GM12878 (cell line): ENCODE measurements around the gene RNLS. TPM values are rescaled to one million over a fixed set of nuclear protein-coding genes. Genes with fewer than 3 reads are reported as not detected.

Source experiments
- ATAC-seq: fragments of 200-7000 bp; cut with Tn5 transposase; 3 replicates; pipeline ENCODE4 v1.9.1; 2020; ENCODE audit warnings: mild to moderate bottlenecking, moderate library complexity
- BruUV-seq: library from RNA; stranded (reverse); fragments of 400-500 nt; replicated peaks from 2 replicates; lab custom pipeline; 2021; lab: Mats Ljungman, UMichigan
- CTCF ChIA-PET: fragments of 300-600 bp; sonication (Branson Sonifier 250); formaldehyde crosslinking; extraction: SDS; loops from one replicate; lab custom pipeline; 2021; ENCODE audit warnings: inconsistent platforms; lab: Yijun Ruan, JAX
- POLR2A ChIA-PET: fragments of 350-600 bp; formaldehyde crosslinking; extraction: SDS; loops from one replicate; lab custom pipeline; 2021; ENCODE audit warnings: inconsistent platforms; lab: Charles Lee
- RAD21 ChIA-PET: fragments of 300-600 bp; sonication (Branson Sonifier 250); formaldehyde crosslinking; loops from one replicate; lab custom pipeline; 2023; ENCODE audit warnings: antibody characterized with exemption; ENCODE audit not compliant: unreplicated experiment; lab: Charles Lee
- SMC1A ChIA-PET: fragments of 300-600 bp; sonication (Branson Sonifier 250); formaldehyde crosslinking; loops from one replicate; lab custom pipeline; 2023; ENCODE audit not compliant: unreplicated experiment, uncharacterized antibody; lab: Charles Lee
- DNase-seq: peaks from one replicate; pipeline ENCODE4 v3.0.0-alpha.2; 2011; ENCODE audit warnings: low read depth, low spot score
- FAIRE-seq: peaks from 3 replicates; lab custom pipeline; 2011; peaks lifted over from hg19 to GRCh38; lab: Jason Lieb, UNC
- H2AFZ ChIP-seq: 2 replicates; pipeline ENCODE4 v1.6.0; 2011; ENCODE audit warnings: low read depth, low read length, control low read depth; ENCODE audit not compliant: control insufficient read depth
- H3K27ac ChIP-seq: 2 replicates; pipeline ENCODE4 v1.5.1; 2011; ENCODE audit warnings: control low read depth; ENCODE audit not compliant: control insufficient read depth, insufficient read depth
- H3K27me3 ChIP-seq, 2 experiments: replicated peaks in 1 of 2; 2 replicates each; pipeline versions ENCODE4 v1.6.0 to v1.6.1; 2011; ENCODE audit warnings: low read length in 1 of 2; ENCODE audit not compliant: control insufficient read depth in 2 of 2, insufficient read depth in 2 of 2
- H3K36me3 ChIP-seq, 2 experiments: 2 replicates each; pipeline ENCODE4 v1.5.1; 2011; ENCODE audit warnings: low read length in 1 of 2; ENCODE audit not compliant: control insufficient read depth in 2 of 2, insufficient read depth in 2 of 2
- H3K4me1 ChIP-seq: 2 replicates; pipeline ENCODE4 v1.6.1; 2011; ENCODE audit warnings: mild to moderate bottlenecking, low read length, moderate library complexity, mixed read lengths; ENCODE audit not compliant: control insufficient read depth, insufficient read depth
- H3K4me2 ChIP-seq: 2 replicates; pipeline ENCODE4 v1.6.0; 2011; ENCODE audit warnings: control low read depth; ENCODE audit not compliant: control insufficient read depth, insufficient read depth
- H3K4me3 ChIP-seq: fragments of 200-600 bp; sonication (generic); 2 replicates; pipeline ENCODE4 v1.5.1; 2016
- H3K79me2 ChIP-seq: 2 replicates; pipeline ENCODE4 v1.6.0; 2011; ENCODE audit warnings: low read length; ENCODE audit not compliant: control insufficient read depth, insufficient read depth
- H3K9ac ChIP-seq: 2 replicates; pipeline ENCODE4 v1.8.0; 2011; ENCODE audit warnings: low read length, control low read depth, mixed read lengths; ENCODE audit not compliant: control insufficient read depth, insufficient read depth
- H3K9me3 ChIP-seq: replicated peaks from 3 replicates; pipeline ENCODE4 v1.5.1; 2011; ENCODE audit warnings: mild to moderate bottlenecking, low read length; ENCODE audit not compliant: control insufficient read depth, insufficient read depth
- H4K20me1 ChIP-seq: 2 replicates; pipeline ENCODE4 v1.6.0; 2011; ENCODE audit not compliant: control insufficient read depth, insufficient read depth
- GATAD2B ChIP-seq: fragments of 450-650 bp; conservative IDR thresholded peaks from 2 replicates; pipeline ENCODE4 v1.6.1; 2017; ENCODE audit warnings: low read depth, mild to moderate bottlenecking, moderate library complexity
- LARP7 ChIP-seq: fragments of 450-650 bp; IDR thresholded peaks from 2 replicates; pipeline ENCODE4 v1.6.1; 2017; ENCODE audit warnings: mild to moderate bottlenecking
- RCOR1 ChIP-seq: conservative IDR thresholded peaks from 2 replicates; pipeline ENCODE4 v1.6.1; 2012; ENCODE audit warnings: low read depth, low read length, improper control_type of control experiment
- RUNX3 ChIP-seq: IDR thresholded peaks from 2 replicates; pipeline ENCODE4 v1.6.1; 2012; ENCODE audit warnings: low read length, inconsistent platforms
- WGBS: methylation state at CpG from one replicate; pipeline ENCODE4 v1.1.6; 2016; ENCODE audit warnings: low lambda C conversion rate; ENCODE audit not compliant: insufficient replicate concordance, insufficient coverage; ENCODE audit errors: missing lambda C conversion rate; 5-methylcytosine and 5-hydroxymethylcytosine counted together
- in situ Hi-C: fragments of 300-500 bp; cut with MboI; formaldehyde crosslinking; loops from 9 replicates; pipeline ENCODE4 v1.14.3; 2018; ENCODE audit warnings: mixed read lengths
- intact Hi-C: fragments of 100-400 bp; cut with micrococcal nuclease; formaldehyde crosslinking; loops from one replicate; pipeline ENCODE4 v1.14.2; 2022; ENCODE audit not compliant: unreplicated experiment
- polyA plus RNA-seq, 11 experiments: library from polyadenylated mRNA; depleted of rRNA in 4 of 11; unstranded in 6 of 11; stranded (reverse) in 5 of 11; fragments of >200 nt; fragmentation: Nextera tagmentation in 4 of 11; fragmentation: Illumina TruSeq in 1 of 11; extraction: Ambion mirVana in 4 of 11; extraction: Trizol in 1 of 11; gene quantifications; 1 replicate in 1 of 11; 2 replicates in 10 of 11; pipeline versions ENCODE4 v1.2.1 to v1.2.3, GENCODE V29; 2011 to 2016; ENCODE audit warnings: inconsistent platforms in 2 of 11, missing spikeins in 2 of 11, low read depth in 1 of 11
- total RNA-seq, 4 experiments: library from RNA; depleted of rRNA in 3 of 4; stranded (reverse); fragments of >200 nt in 3 of 4; fragmentation: Illumina TruSeq in 1 of 4; extraction: Trizol in 1 of 4; gene quantifications; 2 replicates each; pipeline versions ENCODE4 v1.2.1 to v1.2.3, GENCODE V29; 2013 to 2021
- TF ChIP-seq, protein P1 (sequence below): fragments of 450-650 bp; IDR thresholded peaks from 2 replicates; pipeline ENCODE4 v1.6.1; 2016; ENCODE audit warnings: mild to moderate bottlenecking
- TF ChIP-seq, protein P2 (sequence below): fragments of 150-350 bp; IDR thresholded peaks from 2 replicates; pipeline ENCODE4 v1.6.1; 2016; ENCODE audit warnings: low read depth, low read length
- TF ChIP-seq, protein P3 (sequence below): fragments of 450-650 bp; IDR thresholded peaks from 2 replicates; pipeline ENCODE4 v1.6.1; 2017; ENCODE audit warnings: mild to moderate bottlenecking
- TF ChIP-seq, protein P4 (sequence below): IDR thresholded peaks from 2 replicates; pipeline ENCODE4 v1.6.1; 2011; ENCODE audit warnings: low read depth, low read length, improper control_type of control experiment, borderline replicate concordance

RNLS gene
- total and polyA plus RNA-seq, 10 of the 15 experiments (the other 5 are each of a cell fraction or from before 2014, with no cell fraction given), result 3.4 to 6.7 (median 4.6) TPM

DNA sequence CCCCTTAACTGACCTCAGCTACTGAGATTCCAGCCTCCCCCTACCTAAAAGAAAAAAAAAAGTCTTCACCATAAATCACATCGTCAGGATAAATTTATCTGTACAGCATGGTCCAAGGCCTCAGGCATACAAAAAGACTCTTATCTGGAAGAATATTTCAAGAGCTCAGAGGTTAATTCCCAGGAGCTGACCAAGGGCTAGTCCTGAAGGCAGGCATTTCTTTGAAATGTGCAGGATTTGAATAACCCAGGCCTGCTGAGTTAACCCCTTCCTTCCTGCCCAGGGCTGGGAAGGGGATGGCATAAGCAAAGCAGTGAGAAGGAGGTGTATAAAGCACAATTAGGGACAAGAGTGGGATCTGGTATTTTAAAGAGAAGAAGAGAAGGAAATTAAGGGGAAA is 111.2 kb downstream of the RNLS start:
- WGBS, result 100% methylated on average over 1 of the region's 1 CpG
- RAD21 ChIA-PET, result no interaction called here
- Histone ChIP-seq H3K27ac (no peak overlapping the region), H3K4me1 (no peaks in the 10 kb centered on the region), H3K9me3 (no peaks in the 10 kb centered on the region)
- in situ Hi-C loops, result no loop called here
- no peak for TF ChIP-seq GATAD2B
- TF ChIP-seq RUNX3, result no peak
- TF ChIP-seq LARP7, result no peak
- TF ChIP-seq, protein P1, sequence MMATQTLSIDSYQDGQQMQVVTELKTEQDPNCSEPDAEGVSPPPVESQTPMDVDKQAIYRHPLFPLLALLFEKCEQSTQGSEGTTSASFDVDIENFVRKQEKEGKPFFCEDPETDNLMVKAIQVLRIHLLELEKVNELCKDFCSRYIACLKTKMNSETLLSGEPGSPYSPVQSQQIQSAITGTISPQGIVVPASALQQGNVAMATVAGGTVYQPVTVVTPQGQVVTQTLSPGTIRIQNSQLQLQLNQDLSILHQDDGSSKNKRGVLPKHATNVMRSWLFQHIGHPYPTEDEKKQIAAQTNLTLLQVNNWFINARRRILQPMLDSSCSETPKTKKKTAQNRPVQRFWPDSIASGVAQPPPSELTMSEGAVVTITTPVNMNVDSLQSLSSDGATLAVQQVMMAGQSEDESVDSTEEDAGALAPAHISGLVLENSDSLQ, result no peak
- TF ChIP-seq, all 136 proteins: peak for 0
- Histone ChIP-seq H3K27me3 (no peaks in the 10 kb centered on the region), H3K9ac (no peak overlapping the region), H2AFZ (no peak overlapping the region), H3K4me2 (no peak overlapping the region), H3K4me3 (no peak overlapping the region), H3K36me3 (no peaks in the 10 kb centered on the region), H3K79me2 (no peaks in the 10 kb centered on the region), H4K20me1 (no peaks in the 10 kb centered on the region)
- SMC1A ChIA-PET, result interaction anchor here (1.0 to 1.2 kb wide), 2 partner anchors 18 to 93 kb away, joined by 3 read pairs; no protein-coding TSS in a partner anchor
- POLR2A ChIA-PET, result no interaction called here
- BruUV-seq, result no TSS peak
- intact Hi-C loops, result loop anchor here (1.0 kb wide), 1 partner anchor 81 kb away; no protein-coding TSS in a partner anchor
- ATAC-seq (no peak), FAIRE-seq (no peak), DNase-seq (no peak)
- CTCF ChIA-PET, result interaction anchor here (0.8 to 1.0 kb wide), 2 partner anchors 80 to 83 kb away, joined by 3 to 5 read pairs; no protein-coding TSS in a partner anchor

DNA sequence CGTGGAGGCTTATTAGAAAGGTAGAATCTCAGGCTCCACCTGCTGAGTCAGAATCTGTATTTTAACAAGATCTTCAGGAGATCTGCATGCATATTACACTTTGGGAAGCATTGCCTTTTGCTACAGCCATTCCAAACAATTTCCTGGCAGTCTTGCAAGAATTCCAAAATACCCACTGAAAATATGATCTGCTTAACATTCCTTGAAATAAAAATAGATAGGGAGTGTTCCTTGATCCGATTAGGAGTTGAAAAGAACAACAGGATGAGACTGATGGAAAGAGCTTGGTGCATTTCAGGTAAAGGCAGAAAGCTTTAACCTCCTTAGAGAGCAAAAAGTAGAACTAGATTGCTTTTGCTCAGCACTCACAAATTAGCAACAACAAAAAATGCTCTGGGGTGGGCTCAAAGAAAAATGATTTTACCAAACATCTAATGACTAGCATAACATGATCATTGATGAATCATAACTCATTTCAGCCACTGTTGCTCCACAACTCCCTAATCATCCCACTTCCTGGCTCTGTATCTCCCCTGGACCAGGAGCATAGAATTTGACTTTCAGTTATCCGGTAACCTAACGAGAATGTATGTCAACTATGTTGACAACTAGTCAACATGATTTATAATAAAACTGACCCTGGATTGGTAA is 115.2 kb downstream of the RNLS start:
- Histone ChIP-seq H3K27me3 (no peaks in the 10 kb centered on the region), H3K36me3 (no peaks in the 10 kb centered on the region), H3K79me2 (no peaks in the 10 kb centered on the region), H3K9ac (no peak overlapping the region), H3K4me1 (no peaks in the 10 kb centered on the region), H3K27ac (no peak overlapping the region), H4K20me1 (no peaks in the 10 kb centered on the region), H3K4me2 (no peak overlapping the region), H3K9me3 (no peaks in the 10 kb centered on the region), H2AFZ (no peak overlapping the region), H3K4me3 (no peak overlapping the region)
- ChIA-PET RAD21 (no interaction called here), SMC1A (interaction anchor here (0.6 to 0.9 kb wide), 2 partner anchors 24 to 51 kb away, joined by 3 read pairs; no protein-coding TSS in a partner anchor), CTCF (interaction anchor here (0.5 to 1.0 kb wide), 3 partner anchors 9 to 657 kb away, joined by 3 read pairs; no protein-coding TSS in a partner anchor), POLR2A (no interaction called here)
- 35% methylated on average over 4 of the region's 4 CpGs for WGBS
- no peak for DNase-seq
- no TSS peak for BruUV-seq
- in situ Hi-C loops (no loop called here), intact Hi-C loops (no loop called here)
- FAIRE-seq, result no peak
- ATAC-seq, result no peak
- TF ChIP-seq, protein P2, sequence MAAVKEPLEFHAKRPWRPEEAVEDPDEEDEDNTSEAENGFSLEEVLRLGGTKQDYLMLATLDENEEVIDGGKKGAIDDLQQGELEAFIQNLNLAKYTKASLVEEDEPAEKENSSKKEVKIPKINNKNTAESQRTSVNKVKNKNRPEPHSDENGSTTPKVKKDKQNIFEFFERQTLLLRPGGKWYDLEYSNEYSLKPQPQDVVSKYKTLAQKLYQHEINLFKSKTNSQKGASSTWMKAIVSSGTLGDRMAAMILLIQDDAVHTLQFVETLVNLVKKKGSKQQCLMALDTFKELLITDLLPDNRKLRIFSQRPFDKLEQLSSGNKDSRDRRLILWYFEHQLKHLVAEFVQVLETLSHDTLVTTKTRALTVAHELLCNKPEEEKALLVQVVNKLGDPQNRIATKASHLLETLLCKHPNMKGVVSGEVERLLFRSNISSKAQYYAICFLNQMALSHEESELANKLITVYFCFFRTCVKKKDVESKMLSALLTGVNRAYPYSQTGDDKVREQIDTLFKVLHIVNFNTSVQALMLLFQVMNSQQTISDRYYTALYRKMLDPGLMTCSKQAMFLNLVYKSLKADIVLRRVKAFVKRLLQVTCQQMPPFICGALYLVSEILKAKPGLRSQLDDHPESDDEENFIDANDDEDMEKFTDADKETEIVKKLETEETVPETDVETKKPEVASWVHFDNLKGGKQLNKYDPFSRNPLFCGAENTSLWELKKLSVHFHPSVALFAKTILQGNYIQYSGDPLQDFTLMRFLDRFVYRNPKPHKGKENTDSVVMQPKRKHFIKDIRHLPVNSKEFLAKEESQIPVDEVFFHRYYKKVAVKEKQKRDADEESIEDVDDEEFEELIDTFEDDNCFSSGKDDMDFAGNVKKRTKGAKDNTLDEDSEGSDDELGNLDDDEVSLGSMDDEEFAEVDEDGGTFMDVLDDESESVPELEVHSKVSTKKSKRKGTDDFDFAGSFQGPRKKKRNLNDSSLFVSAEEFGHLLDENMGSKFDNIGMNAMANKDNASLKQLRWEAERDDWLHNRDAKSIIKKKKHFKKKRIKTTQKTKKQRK, result no peak
- TF ChIP-seq, protein P3, sequence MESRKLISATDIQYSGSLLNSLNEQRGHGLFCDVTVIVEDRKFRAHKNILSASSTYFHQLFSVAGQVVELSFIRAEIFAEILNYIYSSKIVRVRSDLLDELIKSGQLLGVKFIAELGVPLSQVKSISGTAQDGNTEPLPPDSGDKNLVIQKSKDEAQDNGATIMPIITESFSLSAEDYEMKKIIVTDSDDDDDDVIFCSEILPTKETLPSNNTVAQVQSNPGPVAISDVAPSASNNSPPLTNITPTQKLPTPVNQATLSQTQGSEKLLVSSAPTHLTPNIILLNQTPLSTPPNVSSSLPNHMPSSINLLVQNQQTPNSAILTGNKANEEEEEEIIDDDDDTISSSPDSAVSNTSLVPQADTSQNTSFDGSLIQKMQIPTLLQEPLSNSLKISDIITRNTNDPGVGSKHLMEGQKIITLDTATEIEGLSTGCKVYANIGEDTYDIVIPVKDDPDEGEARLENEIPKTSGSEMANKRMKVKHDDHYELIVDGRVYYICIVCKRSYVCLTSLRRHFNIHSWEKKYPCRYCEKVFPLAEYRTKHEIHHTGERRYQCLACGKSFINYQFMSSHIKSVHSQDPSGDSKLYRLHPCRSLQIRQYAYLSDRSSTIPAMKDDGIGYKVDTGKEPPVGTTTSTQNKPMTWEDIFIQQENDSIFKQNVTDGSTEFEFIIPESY, result no peak
- TF ChIP-seq, protein P4, sequence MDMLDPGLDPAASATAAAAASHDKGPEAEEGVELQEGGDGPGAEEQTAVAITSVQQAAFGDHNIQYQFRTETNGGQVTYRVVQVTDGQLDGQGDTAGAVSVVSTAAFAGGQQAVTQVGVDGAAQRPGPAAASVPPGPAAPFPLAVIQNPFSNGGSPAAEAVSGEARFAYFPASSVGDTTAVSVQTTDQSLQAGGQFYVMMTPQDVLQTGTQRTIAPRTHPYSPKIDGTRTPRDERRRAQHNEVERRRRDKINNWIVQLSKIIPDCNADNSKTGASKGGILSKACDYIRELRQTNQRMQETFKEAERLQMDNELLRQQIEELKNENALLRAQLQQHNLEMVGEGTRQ, result no peak
- TF ChIP-seq RCOR1, result no peak
